Measurements from ENCODE around the gene PLEKHA6. TPM values are rescaled to one million over a fixed set of nuclear protein-coding genes. Genes with fewer than 3 reads are reported as not detected.

Gene PLEKHA6
- total RNA-seq, 2 experiments from 2014 or later, result 0.77 to 0.97 TPM

DNA sequence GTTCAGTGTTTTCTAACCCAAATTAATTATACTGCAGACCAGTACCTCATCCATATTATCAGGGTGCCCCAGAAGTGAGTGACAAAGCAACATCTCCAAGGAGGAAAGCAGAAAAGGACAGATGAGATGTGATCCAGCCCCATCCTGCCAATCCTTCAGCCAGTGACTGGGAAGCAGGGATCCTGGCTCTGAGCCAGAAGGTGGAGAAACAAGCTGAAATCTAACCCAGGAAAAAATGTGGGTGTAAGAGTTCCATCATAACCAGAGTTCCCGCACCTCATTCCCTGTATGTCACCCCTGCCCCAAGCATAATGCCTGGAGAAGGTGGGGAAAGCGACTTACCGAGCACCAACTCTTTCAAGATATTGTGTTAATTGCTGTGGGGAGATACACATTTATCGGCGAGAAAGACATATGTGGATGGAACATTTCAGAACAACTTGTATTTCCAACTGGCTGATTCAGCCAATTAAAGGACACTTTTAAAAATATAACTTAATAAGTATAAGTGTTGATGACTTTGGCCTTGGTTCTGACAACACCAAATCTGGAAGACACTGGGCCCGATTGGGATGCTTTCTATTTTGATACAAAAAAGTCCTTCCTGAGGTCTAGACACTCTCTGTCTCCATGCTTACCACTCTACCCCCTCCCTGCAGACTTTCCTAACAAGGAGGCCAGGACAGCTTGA is 14.9 kb downstream of the PLEKHA6 start:
- DNase-seq, result no peak
- Mint-ChIP-seq H3K27ac (no peak overlapping the region), H3K9me3 (no peaks in the 10 kb centered on the region), H3K36me3 (no peaks in the 10 kb centered on the region), H3K4me1 (no peaks in the 10 kb centered on the region), H3K4me3 (no peak overlapping the region), H3K27me3 (peaks cover 5% of the 10 kb centered on the region)
- no peak for ATAC-seq (ENCODE audit: low read depth)
- POLR2A ChIA-PET, result no interaction called here

DNA sequence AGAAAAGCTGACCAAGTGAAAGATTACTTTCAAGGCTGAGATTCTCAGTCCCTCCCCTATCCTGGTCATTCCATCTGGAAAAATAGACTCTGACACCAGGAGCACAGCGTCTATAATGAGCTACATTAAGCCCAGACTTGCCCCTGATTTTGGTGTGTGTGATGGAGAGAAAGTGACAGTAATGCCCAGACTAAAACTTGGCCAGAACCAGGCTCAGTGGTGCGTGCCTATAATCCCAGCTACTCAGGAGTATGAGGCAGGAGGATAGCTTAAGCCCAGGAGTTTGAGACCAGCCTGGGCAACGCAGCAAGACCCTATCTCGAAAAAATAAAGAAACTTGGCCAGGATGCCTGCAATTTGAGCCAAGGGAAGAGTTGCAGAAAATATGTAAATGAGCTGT is 15.9 kb downstream of the PLEKHA6 start:
- Mint-ChIP-seq H3K36me3 (no peaks in the 10 kb centered on the region), H3K4me3 (no peak overlapping the region), H3K27me3 (peaks cover 5% of the 10 kb centered on the region), H3K4me1 (no peaks in the 10 kb centered on the region), H3K9me3 (no peaks in the 10 kb centered on the region), H3K27ac (no peak overlapping the region)
- no peak for DNase-seq
- no peak for ATAC-seq (ENCODE audit: low read depth)
- POLR2A ChIA-PET, result no interaction called here

DNA sequence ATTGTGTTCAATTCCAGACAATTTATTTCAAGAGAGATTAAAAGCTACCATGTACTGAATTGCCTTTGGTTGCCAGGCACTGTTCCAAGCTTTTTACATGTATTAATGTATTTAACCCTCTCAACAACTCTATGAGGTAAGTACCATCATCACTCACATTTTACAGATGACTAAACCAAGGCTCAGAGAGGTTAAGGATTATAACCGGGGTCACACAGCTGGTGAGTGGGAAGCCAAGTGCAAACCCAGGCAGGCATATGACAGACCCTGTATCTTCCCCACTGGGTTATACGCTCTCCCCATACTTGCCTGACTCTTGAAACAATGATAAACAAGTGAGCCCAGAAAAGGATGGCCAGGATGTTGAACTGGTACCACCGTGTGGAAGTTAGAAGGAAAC is 16.5 kb downstream of the PLEKHA6 start:
- no peak for DNase-seq
- Mint-ChIP-seq H3K4me1 (no peaks in the 10 kb centered on the region), H3K27ac (no peak overlapping the region), H3K4me3 (no peak overlapping the region), H3K9me3 (no peaks in the 10 kb centered on the region), H3K36me3 (no peaks in the 10 kb centered on the region), H3K27me3 (peaks cover 5% of the 10 kb centered on the region)
- no peak for ATAC-seq (ENCODE audit: low read depth)
- POLR2A ChIA-PET, result no interaction called here

DNA sequence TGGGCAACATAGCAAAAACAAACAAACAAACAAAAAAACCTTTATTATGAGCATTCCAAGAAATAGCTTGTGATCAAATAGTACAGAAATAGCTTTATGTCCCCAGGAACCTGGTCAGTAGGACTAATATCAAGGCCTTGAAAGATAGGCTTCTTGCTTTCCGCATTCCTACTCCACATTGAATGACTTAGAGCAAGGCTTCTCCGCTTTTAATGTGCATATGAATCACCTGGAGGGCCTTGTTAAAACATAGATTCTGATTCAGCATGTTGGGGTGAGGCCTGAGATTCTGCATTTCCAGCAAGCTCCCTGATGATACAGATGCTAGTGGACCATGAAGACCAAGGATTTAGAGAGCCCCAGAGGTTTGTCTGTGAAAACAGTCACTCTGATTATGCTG is 17.4 kb downstream of the PLEKHA6 start:
- POLR2A ChIA-PET, result no interaction called here
- ATAC-seq (ENCODE audit: low read depth) (no peak), DNase-seq (no peak)
- no peaks in the 10 kb centered on the region for H3K36me3 Mint-ChIP-seq
- no peaks in the 10 kb centered on the region for H3K4me1 Mint-ChIP-seq
- peaks cover 5% of the 10 kb centered on the region for H3K27me3 Mint-ChIP-seq
- H3K27ac Mint-ChIP-seq, result no peak overlapping the region
- no peaks in the 10 kb centered on the region for H3K9me3 Mint-ChIP-seq
- H3K4me3 Mint-ChIP-seq, result no peak overlapping the region

DNA sequence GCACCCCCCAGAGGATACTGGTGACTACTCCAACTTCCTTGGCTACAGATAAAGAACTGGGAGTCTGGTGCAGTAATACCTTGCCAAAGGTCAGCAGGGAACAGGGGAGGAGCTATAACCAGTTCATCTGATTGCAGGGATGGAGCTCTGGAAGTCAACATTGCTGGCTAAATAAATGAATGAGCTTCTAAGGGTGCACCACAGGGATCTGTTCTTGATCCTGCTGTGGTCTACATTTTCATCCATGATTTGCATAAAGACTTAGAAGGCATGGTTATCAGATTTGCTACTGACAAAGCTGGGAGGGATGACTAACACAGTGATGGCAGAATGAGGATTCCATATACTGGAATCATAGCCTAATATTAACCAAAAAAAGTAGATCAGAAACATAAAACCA is 18.3 kb downstream of the PLEKHA6 start:
- H3K36me3 Mint-ChIP-seq, result no peaks in the 10 kb centered on the region
- H3K27me3 Mint-ChIP-seq, result peaks cover 5% of the 10 kb centered on the region
- POLR2A ChIA-PET, result no interaction called here
- DNase-seq, result no peak
- H3K4me1 Mint-ChIP-seq, result no peaks in the 10 kb centered on the region
- no peak overlapping the region for H3K27ac Mint-ChIP-seq
- no peak overlapping the region for H3K4me3 Mint-ChIP-seq
- ATAC-seq (ENCODE audit: low read depth), result no peak
- H3K9me3 Mint-ChIP-seq, result no peaks in the 10 kb centered on the region

DNA sequence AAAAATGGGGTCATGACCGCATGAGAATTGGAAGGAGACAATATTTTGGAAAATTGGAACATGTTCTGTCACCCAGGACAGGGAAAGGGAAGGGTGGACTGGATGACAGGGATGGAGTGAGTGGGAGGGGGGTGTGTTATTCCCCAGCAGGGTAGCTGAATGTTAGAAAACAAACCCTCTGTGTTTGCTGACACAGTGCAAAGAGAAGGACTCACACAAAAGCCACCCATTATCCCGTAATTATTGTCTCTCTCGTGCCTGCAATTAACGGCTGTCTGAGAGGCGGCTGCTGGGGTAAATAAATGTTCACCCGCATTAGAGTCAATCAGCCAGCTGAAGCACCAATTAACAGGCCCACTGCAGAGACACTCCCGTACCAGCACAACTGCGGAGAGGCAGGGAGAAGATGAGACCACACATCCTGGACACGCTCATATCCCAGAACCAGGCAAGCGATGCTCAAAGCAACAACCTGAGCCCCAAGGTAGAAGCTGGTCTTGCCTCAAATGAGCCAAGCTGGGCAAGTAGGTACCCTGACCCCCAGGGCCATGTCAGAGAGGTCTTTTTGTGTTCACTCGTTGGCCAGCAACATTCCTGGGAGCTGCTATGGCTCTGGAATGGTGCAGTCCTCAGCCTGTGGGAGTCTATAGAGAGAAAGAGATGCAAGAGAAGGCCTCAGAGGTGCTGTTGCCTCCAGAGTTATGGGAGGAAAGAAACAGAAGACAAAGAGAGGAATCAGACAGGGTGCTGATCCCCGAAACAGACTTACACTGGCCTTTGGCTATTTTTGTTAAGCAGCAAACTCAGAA is 19.4 kb downstream of the PLEKHA6 start:
- POLR2A ChIA-PET, result no interaction called here
- no peak overlapping the region for H3K27ac Mint-ChIP-seq
- H3K4me3 Mint-ChIP-seq, result no peak overlapping the region
- H3K36me3 Mint-ChIP-seq, result no peaks in the 10 kb centered on the region
- H3K27me3 Mint-ChIP-seq, result peaks cover 5% of the 10 kb centered on the region
- ATAC-seq (ENCODE audit: low read depth), result no peak
- H3K4me1 Mint-ChIP-seq, result no peaks in the 10 kb centered on the region
- no peak for DNase-seq
- no peaks in the 10 kb centered on the region for H3K9me3 Mint-ChIP-seq

DNA sequence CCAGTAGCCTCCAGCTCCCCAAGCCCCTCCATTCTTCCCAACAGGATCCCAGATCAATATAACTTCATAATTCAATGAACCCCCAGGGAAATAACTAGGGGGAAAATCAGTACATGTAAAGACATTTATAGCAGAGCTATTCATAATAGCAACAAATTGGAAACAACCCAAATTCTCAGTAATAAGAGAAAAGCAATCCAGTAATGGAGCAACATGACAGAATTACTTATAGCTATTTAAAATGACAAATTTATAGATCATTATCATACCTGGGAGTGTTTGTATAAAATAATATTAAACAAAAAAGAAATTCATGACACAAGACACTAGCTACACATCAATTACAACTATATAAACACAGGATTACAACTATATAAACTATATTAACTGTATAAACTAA is 20.2 kb downstream of the PLEKHA6 start:
- POLR2A ChIA-PET, result no interaction called here

DNA sequence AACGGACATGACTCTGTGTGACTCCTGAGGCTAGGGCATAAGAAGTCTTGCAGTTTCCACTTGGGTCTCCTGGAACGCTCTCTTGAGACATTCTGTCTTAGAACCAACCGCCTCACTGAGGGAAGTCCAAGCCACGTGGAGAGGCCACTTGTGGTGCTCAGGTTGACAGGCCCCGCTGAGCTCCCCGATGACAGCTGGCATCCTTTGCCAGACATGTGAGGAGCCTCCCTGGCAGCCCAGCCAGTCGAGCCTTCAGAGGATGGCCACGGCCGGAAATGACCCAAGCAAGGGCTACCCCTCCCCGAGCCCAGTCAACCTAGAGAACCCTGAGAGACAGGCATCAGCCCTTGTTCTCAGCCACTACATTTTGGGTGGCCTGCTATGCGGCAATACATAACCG is 20.7 kb downstream of the PLEKHA6 start:
- no peak overlapping the region for H3K4me3 Mint-ChIP-seq
- H3K27ac Mint-ChIP-seq, result no peak overlapping the region
- peaks cover 5% of the 10 kb centered on the region for H3K27me3 Mint-ChIP-seq
- no peaks in the 10 kb centered on the region for H3K36me3 Mint-ChIP-seq
- no peaks in the 10 kb centered on the region for H3K4me1 Mint-ChIP-seq
- DNase-seq, result no peak
- H3K9me3 Mint-ChIP-seq, result no peaks in the 10 kb centered on the region
- no peak for ATAC-seq (ENCODE audit: low read depth)
- POLR2A ChIA-PET, result no interaction called here

More for the DNA sequence above, 20.2 kb downstream of the PLEKHA6 start:
- H3K27ac Mint-ChIP-seq, result no peak overlapping the region
- H3K4me3 Mint-ChIP-seq, result no peak overlapping the region
- ATAC-seq (ENCODE audit: low read depth) (no peak), DNase-seq (no peak)
- H3K9me3 Mint-ChIP-seq, result no peaks in the 10 kb centered on the region
- H3K4me1 Mint-ChIP-seq, result no peaks in the 10 kb centered on the region
- no peaks in the 10 kb centered on the region for H3K36me3 Mint-ChIP-seq
- peaks cover 5% of the 10 kb centered on the region for H3K27me3 Mint-ChIP-seq

DNA sequence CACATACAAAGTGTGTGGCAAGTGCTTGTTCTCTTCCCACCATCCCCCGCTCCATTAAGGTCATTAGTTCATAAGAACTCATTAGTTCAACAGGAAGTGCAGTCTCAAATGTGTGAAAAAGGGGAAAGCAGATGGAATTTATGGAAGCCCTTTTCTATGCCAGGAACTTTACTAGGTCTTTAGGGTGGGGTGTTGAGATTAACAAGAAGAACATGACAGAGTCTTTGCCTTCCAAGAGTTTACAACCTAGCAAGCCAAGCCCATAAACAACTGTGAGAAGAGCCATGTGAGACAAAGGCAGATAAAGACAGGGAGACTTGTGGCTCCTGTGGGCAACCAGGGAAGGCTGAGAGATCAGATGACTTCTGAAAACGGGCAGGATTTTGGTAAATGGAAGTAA is 21.4 kb downstream of the PLEKHA6 start:
- Mint-ChIP-seq H3K27me3 (peaks cover 5% of the 10 kb centered on the region), H3K4me1 (no peaks in the 10 kb centered on the region), H3K27ac (no peak overlapping the region), H3K36me3 (no peaks in the 10 kb centered on the region), H3K9me3 (no peaks in the 10 kb centered on the region), H3K4me3 (no peak overlapping the region)
- no peak for DNase-seq
- POLR2A ChIA-PET, result no interaction called here
- ATAC-seq (ENCODE audit: low read depth), result no peak

DNA sequence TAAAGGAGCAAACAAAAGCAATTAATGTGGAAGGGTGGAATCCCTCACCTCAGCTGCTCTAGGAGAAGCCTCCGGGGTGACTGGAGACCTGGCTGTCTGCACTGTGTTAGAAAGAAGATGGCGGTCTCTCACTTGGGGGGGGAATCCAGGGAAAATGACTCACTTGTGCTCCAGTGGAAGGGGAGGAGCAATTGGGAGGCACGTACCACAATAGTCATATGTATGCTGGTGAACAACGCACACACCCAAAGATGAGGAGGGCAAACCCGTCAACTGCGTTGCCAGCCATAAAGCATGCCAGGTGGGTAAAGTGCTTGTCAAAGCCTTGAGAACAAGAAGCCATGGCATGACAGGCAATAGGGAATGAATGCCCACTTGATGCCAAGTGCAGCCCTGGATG is 22.1 kb downstream of the PLEKHA6 start:
- DNase-seq, result no peak
- H3K27ac Mint-ChIP-seq, result no peak overlapping the region
- no peaks in the 10 kb centered on the region for H3K9me3 Mint-ChIP-seq
- H3K4me3 Mint-ChIP-seq, result no peak overlapping the region
- peaks cover 5% of the 10 kb centered on the region for H3K27me3 Mint-ChIP-seq
- H3K4me1 Mint-ChIP-seq, result no peaks in the 10 kb centered on the region
- ATAC-seq (ENCODE audit: low read depth), result no peak
- no peaks in the 10 kb centered on the region for H3K36me3 Mint-ChIP-seq
- POLR2A ChIA-PET, result no interaction called here

DNA sequence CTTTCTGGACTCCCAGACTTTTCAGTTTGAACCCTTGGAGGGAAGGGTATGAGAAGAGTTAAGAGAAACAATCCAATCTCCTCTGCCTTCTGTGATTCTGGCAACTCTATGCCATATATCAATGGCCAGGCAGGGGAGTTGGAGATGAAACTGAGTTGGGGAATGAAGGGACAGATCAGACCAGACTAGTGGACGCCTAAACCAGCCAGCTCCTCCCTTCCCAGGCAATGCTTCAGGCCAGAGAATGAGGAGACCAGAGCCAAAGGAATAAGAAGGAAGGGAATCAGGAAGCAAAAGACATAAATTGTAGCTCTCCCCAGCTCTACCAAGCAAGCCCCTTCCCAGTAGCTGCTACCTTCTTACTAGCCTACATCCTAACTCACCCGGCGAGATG is 22.7 kb downstream of the PLEKHA6 start:
- Mint-ChIP-seq H3K4me1 (no peaks in the 10 kb centered on the region), H3K9me3 (no peaks in the 10 kb centered on the region), H3K36me3 (no peaks in the 10 kb centered on the region), H3K27me3 (peaks cover 5% of the 10 kb centered on the region), H3K27ac (no peak overlapping the region), H3K4me3 (no peak overlapping the region)
- DNase-seq, result no peak
- ATAC-seq (ENCODE audit: low read depth), result no peak
- POLR2A ChIA-PET, result no interaction called here

DNA sequence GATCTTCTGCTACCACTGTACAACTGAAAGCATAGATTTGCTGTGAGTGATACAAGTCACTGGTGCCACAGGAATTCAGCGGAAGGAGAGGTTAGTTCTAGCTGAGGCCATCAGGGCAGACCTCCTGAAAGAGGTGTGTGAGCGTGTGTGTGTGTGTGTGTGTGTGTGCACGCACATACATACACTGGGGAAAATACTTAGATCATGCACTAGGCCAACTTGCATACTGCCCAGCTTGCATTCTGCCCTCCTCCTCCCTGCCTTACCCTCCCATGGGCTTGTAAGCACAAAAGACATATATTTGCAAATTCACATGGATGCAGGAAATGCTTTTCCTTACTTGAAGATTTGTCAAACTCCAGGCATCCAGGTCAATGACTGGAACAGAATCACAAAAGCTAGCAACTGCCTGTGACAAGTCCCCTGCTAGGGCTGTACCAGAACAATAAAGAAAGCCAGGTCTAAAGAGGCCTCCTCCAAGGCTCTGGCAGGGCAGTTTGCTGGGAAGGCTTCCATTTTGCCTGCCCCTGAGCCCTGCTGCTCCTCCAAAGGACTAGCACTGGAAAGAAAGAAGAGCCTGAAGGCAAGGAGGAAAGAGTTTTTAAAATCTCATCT is 23.2 kb downstream of the PLEKHA6 start:
- H3K4me1 Mint-ChIP-seq, result no peaks in the 10 kb centered on the region

DNA sequence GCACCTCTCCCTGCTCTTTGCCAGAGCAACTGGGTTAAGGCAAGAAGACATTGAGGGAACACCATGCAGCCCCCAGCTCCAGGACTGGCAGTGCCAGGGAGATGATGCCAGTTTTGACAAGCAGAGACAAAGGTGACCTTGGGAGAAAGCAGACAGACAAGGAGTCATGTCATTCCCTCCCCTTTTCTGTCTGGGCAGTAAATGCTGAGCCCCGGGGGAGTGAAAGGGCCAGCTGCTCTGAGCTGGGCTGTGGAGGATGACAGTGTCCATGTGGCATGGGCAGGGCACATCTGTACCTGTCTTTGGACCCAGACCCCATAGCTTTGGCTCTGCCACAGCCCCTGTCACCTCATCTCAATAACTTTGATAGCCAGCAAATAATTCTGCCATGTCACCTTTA is 24.2 kb downstream of the PLEKHA6 start:
- no peaks in the 10 kb centered on the region for H3K4me1 Mint-ChIP-seq

More for the DNA sequence above, 23.2 kb downstream of the PLEKHA6 start:
- Mint-ChIP-seq H3K9me3 (no peaks in the 10 kb centered on the region), H3K27me3 (peaks cover 4% of the 10 kb centered on the region), H3K4me3 (no peak overlapping the region), H3K27ac (no peak overlapping the region), H3K36me3 (no peaks in the 10 kb centered on the region)
- ATAC-seq (ENCODE audit: low read depth) (no peak), DNase-seq (no peak)
- POLR2A ChIA-PET, result no interaction called here

DNA sequence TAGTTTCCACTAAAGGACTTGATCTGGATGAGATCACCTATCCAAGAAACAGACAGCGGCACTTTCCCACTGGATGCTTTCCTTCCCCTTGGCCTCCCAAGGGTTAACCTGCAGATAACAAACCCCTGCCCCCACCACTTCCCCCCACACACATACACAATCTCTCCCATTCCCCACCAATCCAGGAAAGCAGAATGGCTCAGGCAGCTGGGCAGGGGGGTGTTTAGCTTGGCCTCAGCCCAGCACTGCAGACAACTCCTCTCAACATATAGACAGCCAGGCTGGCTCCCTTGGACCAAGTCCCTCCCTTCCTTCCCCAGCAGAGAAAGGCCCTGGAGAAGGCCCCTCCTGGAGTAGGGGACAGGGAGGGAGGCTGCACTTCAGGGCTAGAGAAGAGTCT is 24.6 kb downstream of the PLEKHA6 start:
- POLR2A ChIA-PET, result no interaction called here
- Mint-ChIP-seq H3K9me3 (no peaks in the 10 kb centered on the region), H3K27ac (no peak overlapping the region), H3K4me1 (no peaks in the 10 kb centered on the region), H3K36me3 (no peaks in the 10 kb centered on the region), H3K4me3 (no peak overlapping the region), H3K27me3 (no peaks in the 10 kb centered on the region)
- DNase-seq, result no peak
- no peak for ATAC-seq (ENCODE audit: low read depth)

More for the DNA sequence above, 24.2 kb downstream of the PLEKHA6 start:
- Mint-ChIP-seq H3K4me3 (no peak overlapping the region), H3K36me3 (no peaks in the 10 kb centered on the region), H3K9me3 (no peaks in the 10 kb centered on the region), H3K27me3 (peaks cover under 1% of the 10 kb centered on the region), H3K27ac (no peak overlapping the region)
- no peak for DNase-seq
- no peak for ATAC-seq (ENCODE audit: low read depth)
- POLR2A ChIA-PET, result no interaction called here
